Osteoblast (primary cell): ENCODE results near the gene LHFPL6. TPM values are rescaled to one million over a fixed set of nuclear protein-coding genes. Genes with fewer than 3 reads are reported as not detected.

Experiments
- DNase-seq: peaks from one replicate; pipeline ENCODE4 v3.0.0; 2011; ENCODE audit warnings: low spot score, mixed read lengths; ENCODE audit not compliant: insufficient read length; ENCODE audit errors: missing footprints
- H2AFZ ChIP-seq: 2 replicates; pipeline ENCODE4 v1.6.0; 2011; ENCODE audit warnings: mild to moderate bottlenecking, low read length
- H3K27ac ChIP-seq: 2 replicates; pipeline ENCODE4 v1.5.1; 2011; ENCODE audit warnings: mild to moderate bottlenecking, low read depth, low read length, moderate library complexity
- H3K27me3 ChIP-seq: 2 replicates; pipeline ENCODE4 v1.6.0; 2012; ENCODE audit warnings: mild to moderate bottlenecking, control low read depth, inconsistent platforms, low read length, moderate library complexity; ENCODE audit not compliant: insufficient read depth
- H3K36me3 ChIP-seq: 2 replicates; pipeline ENCODE4 v1.5.1; 2011; ENCODE audit warnings: mild to moderate bottlenecking, low read length, control low read depth, moderate library complexity; ENCODE audit not compliant: insufficient read depth
- H3K4me1 ChIP-seq: 2 replicates; pipeline ENCODE4 v1.5.1; 2011; ENCODE audit warnings: mild to moderate bottlenecking, low read length, control low read depth, moderate library complexity; ENCODE audit not compliant: insufficient read depth
- H3K4me2 ChIP-seq: 2 replicates; pipeline ENCODE4 v1.6.0; 2011; ENCODE audit warnings: mild to moderate bottlenecking, low read length; ENCODE audit not compliant: insufficient read depth
- H3K4me3 ChIP-seq: fragments of 200-600 bp; sonication (generic); 3 replicates; pipeline ENCODE4 v1.5.1; 2012; ENCODE audit warnings: mild to moderate bottlenecking, low read length, inconsistent platforms; ENCODE audit not compliant: insufficient read depth
- H3K79me2 ChIP-seq: 2 replicates; pipeline ENCODE4 v1.6.0; 2012; ENCODE audit warnings: mild to moderate bottlenecking, low read length, control low read depth, inconsistent platforms; ENCODE audit not compliant: insufficient read depth
- H3K9me3 ChIP-seq: 2 replicates; pipeline ENCODE4 v1.5.1; 2011; ENCODE audit warnings: low read depth, low read length, control low read depth
- H4K20me1 ChIP-seq: 2 replicates; pipeline ENCODE4 v1.6.0; 2012; ENCODE audit warnings: mild to moderate bottlenecking, low read length, control low read depth; ENCODE audit not compliant: insufficient read depth
- total RNA-seq: library from RNA; depleted of rRNA; stranded (reverse); fragments of >200 nt; gene quantifications from 2 replicates; pipeline ENCODE4 v1.2.3, GENCODE V29; 2012
- TF ChIP-seq, protein P1 (sequence below): IDR thresholded peaks from 2 replicates; pipeline ENCODE4 v1.5.1; 2011; ENCODE audit warnings: mild to moderate bottlenecking, low read depth, low read length, moderate library complexity; ENCODE audit errors: extremely low read depth

The LHFPL6 gene
- total RNA-seq, 1 donor: 112 TPM

- no peak overlapping the region for H2AFZ ChIP-seq
- no peak overlapping the region for H3K4me3 ChIP-seq
- H4K20me1 ChIP-seq: no peaks in the 10 kb centered on the region
- H3K27me3 ChIP-seq: no peaks in the 10 kb centered on the region
- H3K36me3 ChIP-seq: no peaks in the 10 kb centered on the region
- DNase-seq: peak; percentile 60
- TF ChIP-seq, protein P1, sequence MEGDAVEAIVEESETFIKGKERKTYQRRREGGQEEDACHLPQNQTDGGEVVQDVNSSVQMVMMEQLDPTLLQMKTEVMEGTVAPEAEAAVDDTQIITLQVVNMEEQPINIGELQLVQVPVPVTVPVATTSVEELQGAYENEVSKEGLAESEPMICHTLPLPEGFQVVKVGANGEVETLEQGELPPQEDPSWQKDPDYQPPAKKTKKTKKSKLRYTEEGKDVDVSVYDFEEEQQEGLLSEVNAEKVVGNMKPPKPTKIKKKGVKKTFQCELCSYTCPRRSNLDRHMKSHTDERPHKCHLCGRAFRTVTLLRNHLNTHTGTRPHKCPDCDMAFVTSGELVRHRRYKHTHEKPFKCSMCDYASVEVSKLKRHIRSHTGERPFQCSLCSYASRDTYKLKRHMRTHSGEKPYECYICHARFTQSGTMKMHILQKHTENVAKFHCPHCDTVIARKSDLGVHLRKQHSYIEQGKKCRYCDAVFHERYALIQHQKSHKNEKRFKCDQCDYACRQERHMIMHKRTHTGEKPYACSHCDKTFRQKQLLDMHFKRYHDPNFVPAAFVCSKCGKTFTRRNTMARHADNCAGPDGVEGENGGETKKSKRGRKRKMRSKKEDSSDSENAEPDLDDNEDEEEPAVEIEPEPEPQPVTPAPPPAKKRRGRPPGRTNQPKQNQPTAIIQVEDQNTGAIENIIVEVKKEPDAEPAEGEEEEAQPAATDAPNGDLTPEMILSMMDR: no peak
- H3K79me2 ChIP-seq: peaks cover 37% of the 10 kb centered on the region
- peak overlapping the region; percentile 59 for H3K27ac ChIP-seq
- peaks cover 29% of the 10 kb centered on the region for H3K4me1 ChIP-seq
- H3K4me2 ChIP-seq: peak overlapping the region; percentile 50
- H3K9me3 ChIP-seq: no peaks in the 10 kb centered on the region
These were observed 118.3 kb downstream of the LHFPL6 start for GRCh38 chr13:39484506-39485313.

GRCh38 chr13:39483326-39483725 lies 119.7 kb downstream of the LHFPL6 start:
- Histone ChIP-seq H4K20me1 (no peaks in the 10 kb centered on the region), H3K27me3 (no peaks in the 10 kb centered on the region), H3K9me3 (no peaks in the 10 kb centered on the region), H3K4me1 (peaks cover 29% of the 10 kb centered on the region), H2AFZ (no peak overlapping the region), H3K4me2 (no peak overlapping the region), H3K4me3 (no peak overlapping the region), H3K36me3 (no peaks in the 10 kb centered on the region), H3K79me2 (peaks cover 33% of the 10 kb centered on the region), H3K27ac (no peak overlapping the region)
- TF ChIP-seq, protein P1: no peak
- no peak for DNase-seq

GRCh38 chr13:39481491-39481890 lies 121.5 kb downstream of the LHFPL6 start:
- Histone ChIP-seq H3K4me3 (no peak overlapping the region), H3K79me2 (peaks cover 27% of the 10 kb centered on the region), H3K4me1 (peaks cover 24% of the 10 kb centered on the region), H3K4me2 (no peak overlapping the region), H4K20me1 (no peaks in the 10 kb centered on the region), H3K9me3 (no peaks in the 10 kb centered on the region), H2AFZ (no peak overlapping the region), H3K27me3 (no peaks in the 10 kb centered on the region), H3K36me3 (no peaks in the 10 kb centered on the region), H3K27ac (no peak overlapping the region)
- TF ChIP-seq, protein P1: no peak
- DNase-seq: no peak

- Histone ChIP-seq H3K4me3 (no peak overlapping the region), H3K79me2 (peaks cover 12% of the 10 kb centered on the region), H3K27me3 (no peaks in the 10 kb centered on the region), H2AFZ (no peak overlapping the region), H4K20me1 (no peaks in the 10 kb centered on the region), H3K4me1 (no peaks in the 10 kb centered on the region), H3K4me2 (no peak overlapping the region), H3K9me3 (no peaks in the 10 kb centered on the region), H3K36me3 (no peaks in the 10 kb centered on the region), H3K27ac (no peak overlapping the region)
- TF ChIP-seq, protein P1: no peak
- no peak for DNase-seq
These were observed 128.4 kb downstream of the LHFPL6 start for GRCh38 chr13:39474600-39474999.
